Smooth muscle cell of the umbilical artery (primary cell): ENCODE results near the gene SHISAL1. TPM values are rescaled to one million over a fixed set of nuclear protein-coding genes. Genes with fewer than 3 reads are reported as not detected.

Experiments
- total RNA-seq: library from RNA; depleted of rRNA; stranded (reverse); fragments of >200 nt; gene quantifications from 2 replicates; pipeline ENCODE4 v1.2.3, GENCODE V29; 2014

SHISAL1 gene
- 2.2 and 3.9 TPM in 2 replicates for total RNA-seq

DNA sequence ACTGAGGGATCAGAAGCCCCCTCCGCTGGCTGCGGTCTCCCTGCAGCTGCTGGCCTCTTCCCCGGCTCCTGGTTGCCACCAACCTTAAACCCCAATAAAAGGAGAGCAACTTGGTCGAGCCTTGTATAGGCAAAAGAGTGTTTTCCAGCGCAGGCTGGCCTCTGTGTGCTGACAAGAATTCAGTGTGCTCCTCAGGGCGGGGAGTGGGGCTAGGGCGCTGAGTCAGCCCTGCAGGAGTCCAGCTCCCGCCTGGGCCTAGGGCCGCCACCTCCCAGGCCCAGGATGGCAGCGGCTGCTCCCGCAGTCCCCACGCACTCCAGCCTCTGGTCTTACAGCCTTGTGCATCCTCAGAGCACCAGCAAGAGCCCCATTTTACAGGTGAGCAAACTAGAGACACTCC lies at the start of gene SHISAL1:
Gene SHISAL1 (minus strand): TSS at position 186 of the 400 bp plus-strand sequence. CDS start 12,006 bp downstream, outside the sequence.

Other genes with a start within 250 kb of the SHISAL1 start
- gene PARVG, start 132.0 kb downstream of the SHISAL1 start, total RNA-seq: 0.05 TPM in 1 of 2 replicates, not detected in the other
- gene RTL6, start 185.3 kb upstream of the SHISAL1 start, total RNA-seq: 20.8 and 29.5 TPM in 2 replicates